K562 (cell line): ENCODE measurements around the gene NR3C2. TPM values are rescaled to one million over a fixed set of nuclear protein-coding genes. Genes with fewer than 3 reads are reported as not detected.

Experiments
- ATAC-seq: fragments of 200-7000 bp; cut with Tn5 transposase; 3 replicates; pipeline ENCODE4 v1.9.1; 2020; ENCODE audit warnings: moderate library complexity
- BruUV-seq: library from RNA; stranded (reverse); fragments of 400-500 nt; replicated peaks from 2 replicates; lab custom pipeline; 2021; lab: Mats Ljungman, UMichigan
- CTCF ChIA-PET: fragments of 300-600 bp; formaldehyde crosslinking; extraction: SDS; loops from one replicate; lab custom pipeline; 2021; ENCODE audit warnings: low intra/inter-chr PET ratio; lab: Yijun Ruan, JAX
- POLR2A ChIA-PET: fragments of 300-600, 350-650 bp; sonication (Branson Sonifier 250); formaldehyde crosslinking; extraction: SDS; loops from one replicate; lab custom pipeline; 2021; ENCODE audit warnings: antibody characterized with exemption, inconsistent platforms; lab: Yijun Ruan, JAX
- DNase-seq, 4 experiments: peaks; one replicate each; pipeline versions ENCODE4 v3.0.0 to v3.0.0-alpha.2; 2011 to 2018; ENCODE audit warnings: low spot score in 3 of 4, mixed read lengths in 3 of 4; ENCODE audit errors: extremely low read depth in 1 of 4
- FAIRE-seq: peaks from 2 replicates; lab custom pipeline; 2011; peaks lifted over from hg19 to GRCh38; lab: Jason Lieb, UNC
- H2AFZ ChIP-seq: 2 replicates; pipeline ENCODE4 v1.6.0; 2011; ENCODE audit warnings: low read depth, low read length, control low read depth, inconsistent platforms
- H3K27ac ChIP-seq: fragments of 200-600 bp; 3 replicates; pipeline ENCODE4 v1.8.0; 2011; ENCODE audit warnings: low read depth, mild to moderate bottlenecking, control low read depth, inconsistent platforms, low read length, moderate library complexity, mixed read lengths; ENCODE audit errors: extremely low read depth
- H3K27me3 ChIP-seq, 2 experiments: fragments of 300-600 bp in 1 of 2; 2 replicates in 1 of 2; 3 replicates in 1 of 2; pipeline versions ENCODE4 v1.6.0 to v1.8.0; 2011; ENCODE audit warnings: inconsistent platforms in 2 of 2, low read length in 2 of 2, mild to moderate bottlenecking in 1 of 2, mixed read lengths in 1 of 2, moderate library complexity in 1 of 2; ENCODE audit not compliant: control insufficient read depth in 2 of 2, insufficient read depth in 2 of 2
- H3K36me3 ChIP-seq: fragments of 300-600 bp; 3 replicates; pipeline ENCODE4 v1.8.0; 2011; ENCODE audit warnings: mild to moderate bottlenecking, low read length, inconsistent platforms; ENCODE audit not compliant: control insufficient read depth, insufficient read depth
- H3K4me1 ChIP-seq, 2 experiments: fragments of 200-600 bp in 1 of 2; replicated peaks in 1 of 2; 2 replicates in 1 of 2; 3 replicates in 1 of 2; pipeline versions ENCODE4 v1.5.1 to v1.8.0; 2011; ENCODE audit warnings: inconsistent platforms in 2 of 2, low read length in 2 of 2, mild to moderate bottlenecking in 1 of 2, mixed read lengths in 1 of 2, moderate library complexity in 1 of 2; ENCODE audit not compliant: control insufficient read depth in 2 of 2, insufficient read depth in 2 of 2
- H3K4me2 ChIP-seq: 2 replicates; pipeline ENCODE4 v1.6.1; 2011; ENCODE audit warnings: low read length, control low read depth, inconsistent platforms, mixed read lengths; ENCODE audit not compliant: insufficient read depth
- H3K4me3 ChIP-seq: fragments of 200-600 bp; sonication (generic), shearing (Covaris generic); 2 replicates; pipeline ENCODE4 v1.5.1; 2016; ENCODE audit warnings: control low read depth, inconsistent platforms
- H3K79me2 ChIP-seq: fragments of 200-600 bp; 3 replicates; pipeline ENCODE4 v1.8.0; 2011; ENCODE audit warnings: low read length, inconsistent platforms; ENCODE audit not compliant: control insufficient read depth, insufficient read depth
- H3K9ac ChIP-seq, 2 experiments: 2 replicates each; pipeline versions ENCODE4 v1.6.0 to v1.6.1; 2011; ENCODE audit warnings: low read depth in 2 of 2, low read length in 2 of 2, control low read depth in 1 of 2, inconsistent platforms in 1 of 2, mild to moderate bottlenecking in 1 of 2, mixed read lengths in 1 of 2; ENCODE audit not compliant: insufficient read depth in 1 of 2
- H3K9me1 ChIP-seq: one replicate; pipeline ENCODE4 v1.6.0; 2011; ENCODE audit warnings: inconsistent platforms, mild to moderate bottlenecking, low read length, moderate library complexity; ENCODE audit not compliant: control insufficient read depth, insufficient read depth
- H3K9me3 ChIP-seq: replicated peaks from 2 replicates; pipeline ENCODE4 v1.5.1; 2011; ENCODE audit warnings: low read depth, low read length, inconsistent platforms; ENCODE audit not compliant: control insufficient read depth, insufficient read depth
- H4K20me1 ChIP-seq: replicated peaks from 2 replicates; pipeline ENCODE4 v1.6.1; 2011; ENCODE audit warnings: low read length, inconsistent platforms, mixed read lengths; ENCODE audit not compliant: control insufficient read depth, insufficient read depth
- ZBTB11 ChIP-seq, 3 experiments: fragments of 200-800 bp in 1 of 3; fragments of 250-450 bp in 1 of 3; fragments of 450-650 bp in 1 of 3; sonication (Bioruptor Pico) in 1 of 3; sonication (Bioruptor generic) in 1 of 3; formaldehyde crosslinking in 1 of 3; IDR thresholded peaks; 2 replicates each; pipeline versions ENCODE4 v1.6.1 to v1.8.0; 2016 to 2022; ENCODE audit warnings: mild to moderate bottlenecking in 2 of 3, missing genetic modification characterization in 2 of 3, missing compliant biosample characterization in 1 of 3, moderate library complexity in 1 of 3
- WGBS: fragments of 100-300 bp; shearing (Covaris generic); methylation state at CpG from one replicate; pipeline ENCODE4 v1.1.6; 2016; ENCODE audit warnings: low coverage, mixed read lengths; ENCODE audit not compliant: insufficient coverage; ENCODE audit errors: missing lambda C conversion rate; 5-methylcytosine and 5-hydroxymethylcytosine counted together
- in situ Hi-C: fragments of 300-500 bp; cut with MboI; formaldehyde crosslinking; loops from 4 replicates; pipeline ENCODE4 v1.15.0; 2018; ENCODE audit warnings: inconsistent platforms, mixed read lengths
- intact Hi-C: fragments of 100-400 bp; cut with micrococcal nuclease; formaldehyde crosslinking; loops from 2 replicates; pipeline ENCODE4 v1.14.2; 2022
- polyA plus RNA-seq, 8 experiments: library from polyadenylated mRNA; depleted of rRNA in 4 of 8; stranded (reverse) in 5 of 8; unstranded in 3 of 8; fragments of >200 nt; fragmentation: Nextera tagmentation in 2 of 8; fragmentation: Illumina TruSeq in 1 of 8; extraction: Ambion mirVana in 2 of 8; extraction: Trizol in 1 of 8; gene quantifications; 2 replicates each; pipeline versions ENCODE4 v1.2.1 to v1.2.3, GENCODE V29; 2011 to 2014; ENCODE audit warnings: inconsistent platforms in 1 of 8, missing spikeins in 1 of 8
- total RNA-seq, 7 experiments: library from RNA; depleted of rRNA in 6 of 7; stranded (reverse); fragments of >200 nt in 6 of 7; fragmentation: Illumina TruSeq in 2 of 7; extraction: Trizol in 2 of 7; gene quantifications; 2 replicates each; pipeline versions ENCODE4 v1.2.1 to v1.2.3, GENCODE V29; 2011 to 2021; ENCODE audit warnings: low replicate concordance in 1 of 7
- TF ChIP-seq, protein P1 (sequence below): IDR thresholded peaks from 2 replicates; pipeline ENCODE4 v1.6.1; 2011; ENCODE audit warnings: borderline replicate concordance, low read depth, mild to moderate bottlenecking, moderate library complexity, low read length; ENCODE audit not compliant: insufficient read depth, poor library complexity, severe bottlenecking

Gene NR3C2
- total and polyA plus RNA-seq, 9 of the 15 experiments (the other 6 are each of a cell fraction or from before 2014, with no cell fraction given): 0.01 to 0.28 (median 0.16) TPM; not detected in 2

- no peak for TF ChIP-seq ZBTB11 (CRISPR knock-in tag; IDR thresholded peaks at IDR 0.05)
Observed at GRCh38 chr4:148238811-148239493, 203.3 kb downstream of the NR3C2 start (continued).

- WGBS: 4% methylated on average over 3 of the region's 3 CpGs
- no peak for ATAC-seq
- no peak overlapping the region for H3K9ac ChIP-seq
- no peaks in the 10 kb centered on the region for H3K9me1 ChIP-seq
- H3K79me2 ChIP-seq: no peaks in the 10 kb centered on the region
- no peaks in the 10 kb centered on the region for H3K36me3 ChIP-seq
- no peaks in the 10 kb centered on the region for H3K9me3 ChIP-seq
- H3K4me2 ChIP-seq: no peak overlapping the region
- BruUV-seq: no TSS peak
- CTCF ChIA-PET: no interaction called here
- no peak overlapping the region for H3K4me3 ChIP-seq
- intact Hi-C loops: no loop called here
- TF ChIP-seq, protein P1, sequence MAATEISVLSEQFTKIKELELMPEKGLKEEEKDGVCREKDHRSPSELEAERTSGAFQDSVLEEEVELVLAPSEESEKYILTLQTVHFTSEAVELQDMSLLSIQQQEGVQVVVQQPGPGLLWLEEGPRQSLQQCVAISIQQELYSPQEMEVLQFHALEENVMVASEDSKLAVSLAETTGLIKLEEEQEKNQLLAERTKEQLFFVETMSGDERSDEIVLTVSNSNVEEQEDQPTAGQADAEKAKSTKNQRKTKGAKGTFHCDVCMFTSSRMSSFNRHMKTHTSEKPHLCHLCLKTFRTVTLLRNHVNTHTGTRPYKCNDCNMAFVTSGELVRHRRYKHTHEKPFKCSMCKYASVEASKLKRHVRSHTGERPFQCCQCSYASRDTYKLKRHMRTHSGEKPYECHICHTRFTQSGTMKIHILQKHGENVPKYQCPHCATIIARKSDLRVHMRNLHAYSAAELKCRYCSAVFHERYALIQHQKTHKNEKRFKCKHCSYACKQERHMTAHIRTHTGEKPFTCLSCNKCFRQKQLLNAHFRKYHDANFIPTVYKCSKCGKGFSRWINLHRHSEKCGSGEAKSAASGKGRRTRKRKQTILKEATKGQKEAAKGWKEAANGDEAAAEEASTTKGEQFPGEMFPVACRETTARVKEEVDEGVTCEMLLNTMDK: no peak
- TF ChIP-seq, all 486 proteins: peak for 0
- Histone ChIP-seq H4K20me1 (no peaks in the 10 kb centered on the region), H3K27ac (no peak overlapping the region), H2AFZ (no peak overlapping the region), H3K27me3 (no peaks in the 10 kb centered on the region), H3K4me1 (no peaks in the 10 kb centered on the region)
- in situ Hi-C loops: no loop called here
- DNase-seq: no peak
- FAIRE-seq: no peak
- POLR2A ChIA-PET: no interaction called here
Observed at GRCh38 chr4:148238086-148238485, 204.1 kb downstream of the NR3C2 start.
